HUES48 (cell line): ENCODE measurements around the gene BCL3.

Experiments
- H3K27ac ChIP-seq: one replicate; pipeline ENCODE4 v1.7.0; 2013; ENCODE audit warnings: low read depth, low read length, inconsistent platforms
- H3K27me3 ChIP-seq: 2 replicates; pipeline ENCODE4 v1.6.1; 2013; ENCODE audit warnings: mild to moderate bottlenecking, low read length; ENCODE audit not compliant: control insufficient read depth, insufficient read depth
- H3K36me3 ChIP-seq: 2 replicates; pipeline ENCODE4 v1.6.1; 2013; ENCODE audit warnings: low read length; ENCODE audit not compliant: control insufficient read depth, insufficient read depth
- H3K4me1 ChIP-seq: 2 replicates; pipeline ENCODE4 v1.6.1; 2013; ENCODE audit warnings: mild to moderate bottlenecking, low read length; ENCODE audit not compliant: control insufficient read depth, insufficient read depth
- H3K4me3 ChIP-seq: 2 replicates; pipeline ENCODE4 v1.5.1; 2013; ENCODE audit warnings: mild to moderate bottlenecking, low read depth, low read length
- H3K9ac ChIP-seq: 2 replicates; pipeline ENCODE4 v1.6.1; 2013; ENCODE audit warnings: mild to moderate bottlenecking, low read depth, low read length, moderate library complexity
- H3K9me3 ChIP-seq: 2 replicates; pipeline ENCODE4 v1.6.1; 2013; ENCODE audit warnings: low read length; ENCODE audit not compliant: control insufficient read depth, insufficient read depth

Gene BCL3

DNA sequence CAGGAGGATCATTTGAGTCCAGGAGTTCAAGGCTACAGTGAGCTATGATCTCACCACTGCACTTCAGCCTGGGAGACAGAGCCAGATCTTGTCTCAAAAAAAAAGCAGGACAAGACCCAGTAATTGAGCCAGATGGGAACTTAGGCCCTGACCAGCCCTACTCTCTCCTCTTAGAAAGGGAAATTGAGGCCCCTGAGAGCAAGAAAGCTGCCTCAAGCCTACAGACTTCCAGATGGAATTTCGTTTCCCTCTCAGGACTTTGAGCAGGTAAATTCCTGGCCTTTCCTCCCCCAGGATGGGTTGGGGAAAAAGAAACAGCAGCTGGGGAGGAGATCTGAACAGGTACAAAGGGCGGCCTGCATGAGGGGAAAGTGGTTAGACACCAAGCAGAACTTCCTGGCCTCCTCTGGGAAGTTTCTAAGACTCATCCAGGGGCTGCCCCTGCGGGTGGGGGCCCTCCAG lies 3.6 kb upstream of the BCL3 start:
- no peak overlapping the region for H3K27ac ChIP-seq
- no peak overlapping the region for H3K9ac ChIP-seq
- no peak overlapping the region for H3K4me3 ChIP-seq
- peaks cover 4% of the 10 kb centered on the region for H3K4me1 ChIP-seq
- no peaks in the 10 kb centered on the region for H3K9me3 ChIP-seq
- no peaks in the 10 kb centered on the region for H3K36me3 ChIP-seq
- H3K27me3 ChIP-seq, result peaks cover 40% of the 10 kb centered on the region

DNA sequence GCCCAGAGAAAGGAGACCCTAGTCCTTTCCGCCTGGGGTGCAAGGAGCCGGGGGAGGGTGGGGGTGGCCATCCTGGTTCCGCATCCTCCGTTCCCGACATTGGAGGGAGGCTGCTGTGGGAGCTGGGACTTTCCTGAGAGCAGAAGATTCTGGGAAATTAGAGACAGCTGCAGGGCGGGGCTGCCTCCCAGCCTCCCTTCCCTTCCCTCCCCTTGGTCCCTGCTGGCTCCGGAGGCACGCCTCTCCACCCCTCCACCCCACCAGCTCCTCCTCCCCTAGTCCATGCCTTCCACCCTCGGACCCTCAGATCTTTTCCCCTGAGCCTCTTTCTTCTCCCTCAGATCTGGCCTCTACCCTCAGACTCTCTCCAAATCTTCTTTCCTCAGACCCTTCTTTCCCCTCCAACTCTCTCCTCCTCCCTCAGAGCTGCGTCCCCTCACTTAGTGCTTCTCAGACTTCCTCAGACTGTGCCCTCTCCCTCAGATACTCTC lies 3.1 kb upstream of the BCL3 start:
- Histone ChIP-seq H3K4me1 (peaks cover 4% of the 10 kb centered on the region), H3K36me3 (no peaks in the 10 kb centered on the region), H3K4me3 (no peak overlapping the region), H3K9ac (no peak overlapping the region), H3K27ac (no peak overlapping the region), H3K9me3 (no peaks in the 10 kb centered on the region), H3K27me3 (peaks cover 44% of the 10 kb centered on the region)

DNA sequence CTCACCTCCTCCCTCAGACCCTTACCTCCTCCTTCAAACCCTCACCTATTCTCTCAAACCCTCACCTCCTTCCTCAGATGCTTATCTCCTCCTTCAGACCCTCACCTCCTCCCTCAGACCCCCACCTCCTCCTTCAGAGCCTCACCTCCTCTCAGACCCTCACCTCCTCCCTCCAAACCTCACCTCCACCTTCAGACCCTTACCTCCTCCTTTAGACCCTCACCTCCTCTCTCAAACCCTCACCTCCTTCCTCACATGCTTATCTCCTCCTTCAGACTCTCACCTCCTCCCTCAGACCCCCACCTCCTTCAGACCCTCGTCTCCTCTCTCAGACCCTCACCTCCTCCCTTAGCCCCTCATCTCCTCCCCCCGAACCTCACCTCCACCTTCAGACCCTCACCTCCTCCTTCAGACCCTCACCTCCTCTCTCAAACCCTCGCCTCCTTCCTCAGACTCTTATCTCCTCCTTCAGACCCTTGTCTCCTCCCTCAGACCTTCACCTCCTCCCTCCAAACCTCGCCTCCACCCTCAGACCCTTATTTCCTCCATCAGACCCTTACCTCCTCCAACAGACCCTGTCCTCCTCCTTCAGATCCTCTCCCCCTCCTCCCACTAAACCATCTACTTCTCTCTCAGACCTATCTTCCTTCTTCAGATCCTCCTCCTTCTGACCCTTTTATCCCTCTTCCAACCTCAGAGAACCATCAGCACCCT lies 2.5 kb upstream of the BCL3 start:
- Histone ChIP-seq H3K36me3 (no peaks in the 10 kb centered on the region), H3K27me3 (peaks cover 50% of the 10 kb centered on the region), H3K4me3 (no peak overlapping the region), H3K9ac (no peak overlapping the region), H3K27ac (no peak overlapping the region), H3K4me1 (peaks cover 4% of the 10 kb centered on the region), H3K9me3 (no peaks in the 10 kb centered on the region)

DNA sequence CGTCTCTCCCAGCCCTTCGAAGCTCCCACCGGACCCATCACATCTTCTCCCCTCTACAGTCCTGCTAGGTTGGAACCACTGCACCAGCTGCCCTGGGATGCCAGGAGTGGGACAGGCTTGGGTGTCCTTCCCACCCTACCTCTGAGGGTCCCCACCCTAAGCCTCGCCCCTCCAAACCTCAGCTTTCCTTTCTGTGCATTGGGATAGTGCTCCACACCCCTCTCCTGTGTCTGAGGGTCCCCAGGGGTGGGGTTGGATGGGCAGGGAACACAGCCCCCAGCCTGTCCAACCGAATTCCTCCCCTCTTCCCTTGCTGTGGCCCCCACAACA lies 1.9 kb upstream of the BCL3 start:
- Histone ChIP-seq H3K9me3 (no peaks in the 10 kb centered on the region), H3K9ac (no peak overlapping the region), H3K4me1 (peaks cover 4% of the 10 kb centered on the region), H3K4me3 (no peak overlapping the region), H3K36me3 (no peaks in the 10 kb centered on the region), H3K27me3 (peaks cover 55% of the 10 kb centered on the region), H3K27ac (no peak overlapping the region)

DNA sequence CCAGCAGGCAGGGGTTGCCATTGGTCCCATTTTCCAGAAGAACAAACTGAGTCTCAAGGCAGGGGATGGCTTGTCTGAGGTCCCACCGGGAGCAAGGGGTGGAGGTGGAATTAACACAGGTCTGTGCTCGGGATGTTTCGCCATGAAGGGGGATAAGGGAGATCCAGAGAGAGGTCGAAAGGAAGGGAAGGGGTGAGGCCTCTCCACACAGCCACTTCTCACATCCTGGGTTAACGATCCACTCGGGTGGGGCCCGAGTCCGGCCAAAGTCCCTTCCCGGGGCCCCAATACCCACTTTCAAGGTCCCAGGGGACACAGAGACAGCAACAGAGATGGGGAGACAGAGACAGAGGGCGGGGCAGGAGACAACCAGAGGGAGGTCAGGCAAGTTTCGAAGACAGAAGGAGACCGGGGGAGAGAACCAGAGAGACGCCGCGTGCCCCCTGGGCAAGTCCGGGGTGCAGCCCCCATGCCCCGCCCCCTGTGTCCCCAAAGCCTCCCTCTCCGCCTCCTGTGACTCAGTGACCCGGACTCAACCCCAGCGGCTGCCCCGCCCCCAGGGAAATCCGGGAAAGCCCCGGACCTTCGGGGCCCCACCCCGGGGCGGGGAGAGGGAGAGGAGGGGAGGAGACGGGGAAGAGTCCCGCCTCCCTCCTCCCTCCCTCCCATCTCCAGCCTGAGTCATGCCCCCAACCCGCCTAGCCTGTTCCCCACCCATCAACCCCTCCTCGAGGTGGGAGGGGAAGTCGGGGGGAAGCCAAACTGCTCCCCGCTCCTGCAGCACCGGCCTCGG lies 1.4 kb upstream of the BCL3 start:
- Histone ChIP-seq H3K27me3 (peaks cover 55% of the 10 kb centered on the region), H3K4me1 (peaks cover under 1% of the 10 kb centered on the region), H3K9me3 (no peaks in the 10 kb centered on the region), H3K4me3 (peak overlapping the region; percentile 64), H3K9ac (no peak overlapping the region), H3K27ac (no peak overlapping the region), H3K36me3 (no peaks in the 10 kb centered on the region)

DNA sequence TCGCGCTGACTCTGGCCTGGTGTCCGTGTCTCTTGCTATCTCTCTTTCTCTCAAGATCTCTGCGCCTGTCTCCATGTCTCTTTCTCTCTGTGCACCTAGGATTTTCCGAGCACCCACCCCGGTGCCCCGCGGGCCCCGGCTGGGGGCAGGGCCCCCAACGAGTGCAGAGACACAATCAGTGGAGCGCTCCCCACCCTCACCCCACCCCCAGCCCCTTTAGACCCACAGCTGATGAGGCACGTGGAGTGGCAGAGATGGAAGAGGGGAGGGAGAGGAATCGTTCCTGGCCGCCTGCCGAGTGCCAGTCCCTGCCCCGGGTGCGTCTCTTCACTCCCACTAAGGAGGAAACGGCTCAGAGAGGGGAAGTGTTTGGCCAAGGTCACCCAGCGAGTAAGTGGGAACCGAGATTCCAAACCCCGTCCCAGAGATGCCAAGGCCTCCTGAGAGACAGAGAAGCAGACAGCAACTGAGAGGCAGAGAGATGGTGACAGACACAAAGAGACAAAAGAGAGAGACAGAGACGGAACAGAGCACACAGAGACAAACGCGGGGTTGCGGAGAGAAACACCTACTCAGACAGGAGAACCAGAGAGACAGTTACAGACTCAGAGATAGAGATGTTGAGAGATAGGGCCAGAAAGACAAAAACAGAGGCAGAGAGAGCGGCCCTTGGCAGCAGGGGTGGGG lies 626 bp upstream of the BCL3 start:
- H3K27me3 ChIP-seq, result peaks cover 59% of the 10 kb centered on the region
- H3K36me3 ChIP-seq, result no peaks in the 10 kb centered on the region
- H3K9me3 ChIP-seq, result no peaks in the 10 kb centered on the region
- H3K4me3 ChIP-seq, result peak overlapping the region; percentile 64
- H3K27ac ChIP-seq, result no peak overlapping the region
- H3K4me1 ChIP-seq, result peaks cover 1% of the 10 kb centered on the region; the same call in 1 of the 2 replicates
- H3K9ac ChIP-seq, result no peak overlapping the region

DNA sequence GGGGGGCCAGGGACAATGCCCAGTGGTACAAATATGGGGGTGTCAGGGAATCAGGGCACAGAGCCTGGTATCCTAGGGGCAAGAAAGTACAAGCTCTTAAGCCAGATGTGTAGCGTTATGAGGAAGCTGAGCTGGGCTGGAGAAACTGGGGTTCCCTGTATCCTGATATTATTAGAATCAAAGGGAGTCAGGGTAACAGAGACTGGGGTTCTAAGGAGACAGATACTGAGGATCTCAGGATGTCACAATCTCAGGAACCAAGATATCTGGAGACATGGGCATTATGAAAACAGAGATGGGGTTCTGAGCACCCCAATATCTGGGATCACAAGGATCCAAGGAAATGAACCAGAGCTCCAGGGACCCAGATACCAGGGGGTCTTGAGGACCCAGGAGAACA lies 784 bp downstream of the BCL3 start:
- peaks cover 69% of the 10 kb centered on the region for H3K27me3 ChIP-seq
- no peak overlapping the region for H3K27ac ChIP-seq
- H3K4me3 ChIP-seq, result no peak overlapping the region
- no peaks in the 10 kb centered on the region for H3K36me3 ChIP-seq
- peaks cover 10% of the 10 kb centered on the region for H3K4me1 ChIP-seq
- H3K9ac ChIP-seq, result no peak overlapping the region
- H3K9me3 ChIP-seq, result no peaks in the 10 kb centered on the region

DNA sequence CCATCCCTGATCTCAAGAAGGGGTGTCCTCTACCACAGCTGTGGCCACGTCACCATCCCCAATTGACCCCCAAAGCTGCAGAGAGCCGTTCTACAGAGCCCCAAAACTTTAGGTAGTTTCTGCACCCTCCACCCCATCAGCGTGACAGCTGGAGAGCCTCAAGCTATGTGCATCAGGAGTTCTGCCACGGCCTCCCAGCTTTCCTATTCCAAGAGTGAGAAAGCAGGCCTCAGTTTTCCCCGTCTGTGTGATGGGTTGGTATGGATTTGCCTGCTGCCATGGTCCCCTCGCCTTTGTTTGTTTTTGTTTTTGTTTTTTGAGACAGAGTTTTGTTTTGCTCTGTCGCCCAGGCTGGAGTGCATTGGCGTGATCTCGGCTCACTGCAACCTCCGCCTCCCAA lies 1.5 kb downstream of the BCL3 start:
- Histone ChIP-seq H3K9ac (no peak overlapping the region), H3K36me3 (no peaks in the 10 kb centered on the region), H3K4me3 (no peak overlapping the region), H3K9me3 (no peaks in the 10 kb centered on the region), H3K27ac (no peak overlapping the region), H3K4me1 (peaks cover 16% of the 10 kb centered on the region), H3K27me3 (peaks cover 76% of the 10 kb centered on the region)

DNA sequence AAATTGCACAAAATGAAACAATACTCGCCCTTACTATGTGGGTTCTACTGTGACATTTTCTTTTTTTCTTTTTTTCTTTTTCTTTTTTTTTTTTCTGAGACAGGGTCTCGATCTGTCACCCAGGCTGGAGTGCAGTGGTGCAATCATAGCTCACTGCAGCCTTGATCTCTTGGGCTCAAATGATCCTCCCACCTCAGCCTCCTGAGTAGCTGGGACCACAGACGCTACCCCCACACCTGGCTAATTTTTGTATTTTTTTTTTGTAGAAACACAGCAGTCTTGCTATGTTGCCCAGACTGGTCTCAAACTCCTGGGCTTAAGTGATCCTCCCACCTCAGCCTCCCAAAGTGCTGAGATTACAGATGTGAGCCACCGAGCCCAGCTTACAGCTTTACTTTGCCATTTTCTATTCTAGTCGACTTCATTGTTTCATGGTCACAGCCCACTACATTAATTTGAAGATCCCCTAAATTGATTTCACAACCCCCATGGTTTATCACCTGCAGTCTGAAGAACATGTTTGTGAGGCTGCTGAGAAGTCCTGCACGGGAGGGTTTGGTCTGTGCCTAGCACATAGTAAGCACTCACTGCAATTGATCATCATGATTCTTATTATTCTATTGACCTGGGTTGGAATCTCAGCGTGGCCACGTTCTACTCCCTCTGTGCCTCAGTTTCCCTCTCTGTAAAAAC lies 3.8 kb downstream of the BCL3 start:
- no peak overlapping the region for H3K4me3 ChIP-seq
- no peaks in the 10 kb centered on the region for H3K9me3 ChIP-seq
- H3K9ac ChIP-seq, result no peak overlapping the region
- no peak overlapping the region for H3K27ac ChIP-seq
- H3K27me3 ChIP-seq, result peaks cover 78% of the 10 kb centered on the region
- H3K4me1 ChIP-seq, result peaks cover 25% of the 10 kb centered on the region
- no peaks in the 10 kb centered on the region for H3K36me3 ChIP-seq

DNA sequence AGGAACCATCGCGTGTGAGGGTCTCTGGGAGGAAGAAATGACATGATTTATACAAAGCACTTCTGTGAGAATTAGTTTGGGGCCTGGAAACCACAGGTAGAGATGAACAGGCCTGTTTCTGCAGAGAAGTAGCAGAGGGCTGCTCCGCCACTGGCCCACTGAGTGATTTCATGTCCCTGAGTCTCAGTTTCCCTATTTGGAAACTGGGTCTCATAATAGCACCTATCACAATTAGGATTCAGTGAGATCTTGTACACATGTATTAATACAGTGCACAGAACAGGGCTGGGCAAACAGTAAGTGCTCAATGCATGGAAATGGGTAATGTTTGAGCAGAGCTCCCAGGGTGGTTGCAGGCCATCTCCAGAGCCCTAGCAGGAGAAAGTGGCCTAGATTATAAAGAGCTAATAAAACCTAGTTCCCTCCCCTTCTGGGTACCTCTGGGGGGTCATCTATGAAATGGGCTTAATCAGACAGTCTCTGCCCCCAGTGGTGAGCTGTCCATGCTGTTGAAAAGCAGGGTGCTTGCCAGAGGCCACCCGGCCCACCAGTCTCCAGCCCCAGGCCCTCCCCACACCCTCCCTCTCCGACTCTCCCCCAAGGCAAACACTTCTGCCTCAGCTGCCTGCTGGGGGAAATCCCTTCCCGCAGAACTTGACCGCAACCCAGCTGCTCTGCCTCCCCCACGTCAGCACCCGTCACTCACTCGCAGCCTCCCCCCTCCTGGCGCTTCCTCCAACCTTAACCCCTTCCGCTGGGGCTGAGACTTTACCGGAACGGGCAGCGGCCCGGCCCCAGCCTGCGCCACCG lies 4.5 kb downstream of the BCL3 start:
- Histone ChIP-seq H3K4me3 (peak overlapping the region; percentile 37), H3K9ac (no peak overlapping the region), H3K27ac (no peak overlapping the region), H3K36me3 (no peaks in the 10 kb centered on the region), H3K4me1 (peaks cover 25% of the 10 kb centered on the region), H3K9me3 (no peaks in the 10 kb centered on the region), H3K27me3 (peaks cover 79% of the 10 kb centered on the region)
